HepG2 (cell line): Measurements from ENCODE around the gene ADCYAP1R1. TPM values are rescaled to one million over a fixed set of nuclear protein-coding genes. Genes with fewer than 3 reads are reported as not detected.

ENCODE experiments used
- ATAC-seq: fragments of 200-7000 bp; cut with Tn5 transposase; 3 replicates; pipeline ENCODE4 v1.9.1; 2020; ENCODE audit warnings: mild to moderate bottlenecking, moderate library complexity
- BruUV-seq: library from RNA; stranded (reverse); fragments of 400-500 nt; replicated peaks from 2 replicates; lab custom pipeline; 2021; lab: Mats Ljungman, UMichigan
- CTCF ChIA-PET: fragments of 300-600 bp; formaldehyde crosslinking; extraction: SDS; loops from one replicate; lab custom pipeline; 2021; ENCODE audit warnings: low total read pairs, inconsistent platforms, low intra/inter-chr PET ratio; lab: Yijun Ruan, JAX
- POLR2A ChIA-PET: fragments of 350-600 bp; sonication (Branson Sonifier 250); formaldehyde crosslinking; loops from one replicate; lab custom pipeline; 2020; ENCODE audit warnings: antibody characterized with exemption, inconsistent platforms; lab: Yijun Ruan, JAX
- DNase-seq: peaks from one replicate; pipeline ENCODE4 v3.0.0-alpha.2; 2015; ENCODE audit warnings: low spot score
- FAIRE-seq: peaks from 3 replicates; lab custom pipeline; 2011; peaks lifted over from hg19 to GRCh38; lab: Jason Lieb, UNC
- H2AFZ ChIP-seq: one replicate; pipeline ENCODE4 v1.6.1; 2011; ENCODE audit warnings: low read length, inconsistent platforms
- H3K27ac ChIP-seq: fragments of 300-600 bp; 3 replicates; pipeline ENCODE4 v1.8.0; 2011; ENCODE audit warnings: mixed run types, mild to moderate bottlenecking, mixed read lengths, low read length, inconsistent platforms; ENCODE audit not compliant: insufficient read depth; ENCODE audit errors: extremely low read length
- H3K27me3 ChIP-seq, 2 experiments: fragments of 200-600 bp in 1 of 2; 2 replicates in 1 of 2; 3 replicates in 1 of 2; pipeline versions ENCODE4 v1.6.0 to v1.8.0; 2011; ENCODE audit warnings: low read length in 2 of 2, mild to moderate bottlenecking in 2 of 2, moderate library complexity in 2 of 2, inconsistent platforms in 1 of 2; ENCODE audit not compliant: insufficient read depth in 2 of 2, control insufficient read depth in 1 of 2
- H3K36me3 ChIP-seq, 2 experiments: fragments of 200-600 bp in 1 of 2; replicated peaks in 1 of 2; 2 replicates in 1 of 2; 3 replicates in 1 of 2; pipeline versions ENCODE4 v1.5.1 to v1.8.0; 2011; ENCODE audit warnings: low read length in 2 of 2, inconsistent platforms in 1 of 2; ENCODE audit not compliant: insufficient read depth in 2 of 2, control insufficient read depth in 1 of 2
- H3K4me1 ChIP-seq: 2 replicates; pipeline ENCODE4 v1.5.1; 2012; ENCODE audit warnings: low read length, inconsistent platforms; ENCODE audit not compliant: insufficient read depth
- H3K4me2 ChIP-seq: 2 replicates; pipeline ENCODE4 v1.6.0; 2011; ENCODE audit warnings: low read depth, low read length, inconsistent platforms
- H3K4me3 ChIP-seq, 3 experiments: fragments of 200-600 bp in 1 of 3; sonication (generic), shearing (Covaris generic) in 1 of 3; replicated peaks in 1 of 3; 2 replicates each; pipeline ENCODE4 v1.5.1; 2011 to 2016; ENCODE audit warnings: low read length in 3 of 3, inconsistent platforms in 2 of 3, low read depth in 2 of 3, mild to moderate bottlenecking in 2 of 3, control low read depth in 1 of 3, mixed read lengths in 1 of 3; ENCODE audit not compliant: insufficient read depth in 1 of 3
- H3K79me2 ChIP-seq: one replicate; pipeline ENCODE4 v1.6.1; 2011; ENCODE audit warnings: low read length, inconsistent platforms; ENCODE audit not compliant: insufficient read depth
- H3K9ac ChIP-seq: 2 replicates; pipeline ENCODE4 v1.6.0; 2011; ENCODE audit warnings: mild to moderate bottlenecking, low read depth, low read length, inconsistent platforms; ENCODE audit not compliant: insufficient read depth
- H3K9me3 ChIP-seq: 2 replicates; pipeline ENCODE4 v1.5.1; 2012; ENCODE audit warnings: mild to moderate bottlenecking, low read length
- H4K20me1 ChIP-seq: 2 replicates; pipeline ENCODE4 v1.6.0; 2011; ENCODE audit warnings: inconsistent platforms, mild to moderate bottlenecking, low read length, moderate library complexity; ENCODE audit not compliant: insufficient read depth
- ARNTL ChIP-seq: sonication (generic); formaldehyde crosslinking; IDR thresholded peaks from 2 replicates; pipeline ENCODE4 v1.4.0; 2020; ENCODE audit warnings: mild to moderate bottlenecking, missing genetic modification reagents
- ATF7 ChIP-seq, 2 experiments: fragments of 450-650 bp in 1 of 2; sonication (generic) in 1 of 2; formaldehyde crosslinking in 1 of 2; IDR thresholded peaks; 2 replicates each; pipeline versions ENCODE4 v1.4.0 to v1.6.1; 2016 to 2020; ENCODE audit warnings: antibody characterized with exemption in 1 of 2, mild to moderate bottlenecking in 1 of 2, missing genetic modification reagents in 1 of 2
- CBFB ChIP-seq: sonication (generic); formaldehyde crosslinking; IDR thresholded peaks from 2 replicates; pipeline ENCODE4 v1.4.0; 2020; ENCODE audit warnings: missing genetic modification reagents
- FOXO1 ChIP-seq: sonication (generic); formaldehyde crosslinking; IDR thresholded peaks from 2 replicates; pipeline ENCODE4 v1.4.0; 2020; ENCODE audit warnings: missing genetic modification reagents
- IRX3 ChIP-seq: sonication (generic); formaldehyde crosslinking; IDR thresholded peaks from 2 replicates; pipeline ENCODE4 v1.8.1; 2023; ENCODE audit warnings: mild to moderate bottlenecking, low read depth, missing genetic modification reagents, borderline replicate concordance
- MLLT10 ChIP-seq: sonication (generic); formaldehyde crosslinking; IDR thresholded peaks from 2 replicates; pipeline ENCODE4 v1.4.0; 2020; ENCODE audit warnings: missing genetic modification reagents
- MXD1 ChIP-seq: sonication (generic); formaldehyde crosslinking; IDR thresholded peaks from 2 replicates; pipeline ENCODE4 v1.4.0; 2020; ENCODE audit warnings: mild to moderate bottlenecking, missing genetic modification reagents
- MYPOP ChIP-seq: sonication (generic); formaldehyde crosslinking; IDR thresholded peaks from 2 replicates; pipeline ENCODE4 v1.8.1; 2023; ENCODE audit warnings: mild to moderate bottlenecking, moderate library complexity, missing genetic modification reagents
- PCBP1 ChIP-seq: fragments of 200-400 bp; formaldehyde crosslinking; IDR thresholded peaks from 2 replicates; pipeline ENCODE4 v1.6.1; 2017; ENCODE audit warnings: mild to moderate bottlenecking, low read depth, low read length, borderline replicate concordance
- TCF7L2 ChIP-seq: IDR thresholded peaks from 2 replicates; pipeline ENCODE4 v1.6.1; 2011; ENCODE audit warnings: mild to moderate bottlenecking, low read depth, low read length, moderate library complexity
- ZFP82 ChIP-seq: sonication (generic); formaldehyde crosslinking; IDR thresholded peaks from 2 replicates; pipeline ENCODE4 v1.5.1; 2020; ENCODE audit warnings: mild to moderate bottlenecking, missing genetic modification reagents, borderline replicate concordance
- ZNF101 ChIP-seq: sonication (generic); formaldehyde crosslinking; IDR thresholded peaks from 2 replicates; pipeline ENCODE4 v1.4.0; 2020; ENCODE audit warnings: mild to moderate bottlenecking, low read depth, missing genetic modification reagents, borderline replicate concordance
- ZNF468 ChIP-seq: sonication (generic); formaldehyde crosslinking; IDR thresholded peaks from 2 replicates; pipeline ENCODE4 v1.8.0; 2022; ENCODE audit warnings: mild to moderate bottlenecking, moderate library complexity, missing genetic modification reagents
- WGBS: methylation state at CpG from one replicate; pipeline ENCODE4 v1.1.6; 2017; ENCODE audit warnings: low lambda C conversion rate; 5-methylcytosine and 5-hydroxymethylcytosine counted together
- in situ Hi-C: cut with HindIII; loops from 2 replicates; pipeline ENCODE4 v1.10.0; 2017; ENCODE audit warnings: low pct_unique_long_range_greater_than_20kb; ENCODE audit not compliant: extremely low pct_ligation_motif_present
- intact Hi-C: fragments of 100-400 bp; cut with micrococcal nuclease; formaldehyde crosslinking; loops from one replicate; pipeline ENCODE4 v1.10.0; 2022; ENCODE audit not compliant: unreplicated experiment
- polyA plus RNA-seq, 8 experiments: library from polyadenylated mRNA; depleted of rRNA in 3 of 8; stranded (reverse) in 7 of 8; unstranded in 1 of 8; fragments of >200 nt; fragmentation: Illumina TruSeq in 4 of 8; extraction: Trizol in 4 of 8; gene quantifications; 2 replicates each; pipeline versions ENCODE4 v1.2.1 to v1.2.3, GENCODE V29; 2011 to 2016; ENCODE audit warnings: low read depth in 4 of 8, missing spikeins in 1 of 8, mixed read lengths in 1 of 8; ENCODE audit not compliant: insufficient read depth in 1 of 8
- total RNA-seq, 5 experiments: library from RNA; depleted of rRNA; stranded (reverse); fragments of >200 nt; fragmentation: Illumina TruSeq; extraction: Trizol; gene quantifications; 2 replicates each; pipeline ENCODE4 v1.2.3, GENCODE V29; 2016; ENCODE audit warnings: low read depth in 1 of 5

The ADCYAP1R1 gene
- total and polyA plus RNA-seq, 2 of the 13 experiments (the other 11 are each of a cell fraction or from before 2014, with no cell fraction given), result not detected

GRCh38 chr7:31116615-31117014 is 64.5 kb downstream of the ADCYAP1R1 start:
- ATAC-seq, result no peak
- H3K4me1 ChIP-seq, result no peaks in the 10 kb centered on the region
- no peaks in the 10 kb centered on the region for H3K36me3 ChIP-seq
- BruUV-seq, result no TSS peak
- DNase-seq, result no peak
- WGBS, result 0% methylated on average over 3 of the region's 3 CpGs
- in situ Hi-C loops (no loop called here), intact Hi-C loops (no loop called here)
- no peak overlapping the region for H2AFZ ChIP-seq
- TF ChIP-seq TCF7L2, result no peak
- TF ChIP-seq ZNF101 (CRISPR knock-in tag), result no peak
- TF ChIP-seq ATF7 (IDR thresholded peaks at IDR 0.05), result no peak
- no peak for TF ChIP-seq ATF7 (CRISPR knock-in tag; IDR thresholded peaks at IDR 0.05)
- no peak for TF ChIP-seq CBFB
- TF ChIP-seq ZFP82, result no peak
- TF ChIP-seq FOXO1 (CRISPR knock-in tag), result no peak
- no peak for TF ChIP-seq ARNTL (CRISPR knock-in tag)
- TF ChIP-seq PCBP1, result no peak
- TF ChIP-seq MYPOP (CRISPR knock-in tag), result no peak
- TF ChIP-seq IRX3 (CRISPR knock-in tag), result no peak
- TF ChIP-seq MLLT10 (CRISPR knock-in tag), result no peak
- TF ChIP-seq ZNF468, result no peak
- no peak for TF ChIP-seq MXD1 (CRISPR knock-in tag)
- no peaks in the 10 kb centered on the region for H4K20me1 ChIP-seq
- H3K9ac ChIP-seq, result no peak overlapping the region
- H3K27ac ChIP-seq, result no peak overlapping the region
- no peaks in the 10 kb centered on the region for H3K79me2 ChIP-seq
- H3K27me3 ChIP-seq, result 0 out of 5 replicates have a peak, but pooled peaks cover 0 to 3% of the 10 kb centered on the region in 2 experiments
- H3K9me3 ChIP-seq, result no peaks in the 10 kb centered on the region
- ChIA-PET POLR2A (no interaction called here), CTCF (no interaction called here)
- no peak overlapping the region for H3K4me2 ChIP-seq
- no peak for FAIRE-seq
- H3K4me3 ChIP-seq, result no peak overlapping the region
